Stimulated activated CD8-positive, alpha-beta memory T cell treated with anti-CD3 and anti-CD28 coated beads, Interleukin-15, amount 100 ng/mL, for 1 hour (primary cell): ENCODE results near the gene WBP11.
"Not testable (repeated sequence)": the region's sequence is repeated elsewhere in the genome, so short reads cannot be mapped to it uniquely, and the experiment has no call there.

Experiments
- DNase-seq: peaks from one replicate; pipeline ENCODE4 v3.0.0-alpha.2; 2020; ENCODE audit warnings: low read depth

The WBP11 gene

DNA sequence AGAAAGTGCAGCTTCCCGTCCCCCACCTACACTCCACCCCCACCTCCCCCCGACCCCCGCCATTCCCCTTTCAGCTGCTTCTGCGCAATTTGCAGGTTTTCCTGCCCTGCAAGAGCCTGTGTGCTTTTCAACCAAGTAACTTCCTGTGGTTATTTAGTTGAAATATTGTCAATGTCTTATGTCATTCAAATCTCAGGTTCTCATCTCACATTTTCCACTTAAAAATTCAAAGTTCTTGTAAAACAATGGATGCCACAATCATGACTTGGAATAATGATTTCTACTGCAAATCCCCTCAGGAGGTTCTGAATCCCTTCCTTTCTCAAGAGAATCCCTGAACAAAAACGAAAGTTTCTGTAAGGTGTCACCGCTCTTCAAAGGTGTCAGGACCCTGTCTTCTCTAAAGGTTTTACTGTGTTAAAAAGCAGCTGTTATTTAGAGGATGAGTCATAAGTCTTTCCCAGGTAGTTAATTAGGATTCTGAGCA lies 31.6 kb downstream of the WBP11 start:
- DNase-seq: peak; percentile 4

DNA sequence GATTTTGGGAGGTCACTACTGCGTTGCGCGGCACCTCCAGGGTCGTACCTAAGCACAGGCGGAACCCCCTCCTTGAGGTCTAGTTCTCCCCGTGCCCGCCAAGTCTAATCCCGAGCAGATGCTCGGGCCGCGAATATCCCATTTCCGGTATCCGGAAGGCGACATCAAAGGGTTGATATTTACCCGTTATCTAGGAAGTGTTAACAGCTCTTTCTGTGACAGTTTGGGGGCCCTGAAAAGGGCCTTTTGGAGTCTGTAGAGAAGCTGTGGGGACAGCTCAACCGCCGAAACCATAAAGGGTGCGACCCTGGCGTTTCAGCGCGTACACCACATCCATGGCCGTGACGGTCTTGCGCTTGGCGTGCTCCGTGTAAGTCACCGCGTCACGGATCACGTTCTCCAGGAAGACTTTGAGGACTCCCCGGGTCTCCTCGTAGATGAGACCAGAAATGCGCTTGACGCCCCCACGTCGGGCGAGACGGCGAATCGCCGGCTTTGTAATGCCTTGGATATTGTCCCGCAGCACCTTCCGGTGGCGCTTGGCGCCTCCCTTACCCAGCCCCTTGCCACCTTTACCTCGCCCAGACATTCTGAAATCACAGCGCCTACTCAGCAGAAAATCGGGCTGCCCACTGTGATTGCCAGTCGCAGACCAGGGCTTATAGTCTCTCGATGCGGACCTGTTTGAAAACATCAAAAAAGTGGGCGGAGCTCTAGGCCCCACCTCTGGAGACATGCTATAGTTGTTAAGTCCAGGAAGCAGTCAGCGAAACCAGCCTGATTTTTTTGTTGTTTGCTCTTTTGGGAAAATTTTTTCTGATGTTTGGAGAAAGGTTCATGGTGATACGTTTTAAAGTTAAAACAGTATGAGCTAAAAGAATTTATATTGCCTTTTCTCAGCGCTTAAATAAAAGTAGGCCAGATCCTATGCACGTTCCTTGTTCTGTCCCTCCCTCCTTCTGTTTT lies 32.5 kb downstream of the WBP11 start:
- DNase-seq: peak; percentile 96

DNA sequence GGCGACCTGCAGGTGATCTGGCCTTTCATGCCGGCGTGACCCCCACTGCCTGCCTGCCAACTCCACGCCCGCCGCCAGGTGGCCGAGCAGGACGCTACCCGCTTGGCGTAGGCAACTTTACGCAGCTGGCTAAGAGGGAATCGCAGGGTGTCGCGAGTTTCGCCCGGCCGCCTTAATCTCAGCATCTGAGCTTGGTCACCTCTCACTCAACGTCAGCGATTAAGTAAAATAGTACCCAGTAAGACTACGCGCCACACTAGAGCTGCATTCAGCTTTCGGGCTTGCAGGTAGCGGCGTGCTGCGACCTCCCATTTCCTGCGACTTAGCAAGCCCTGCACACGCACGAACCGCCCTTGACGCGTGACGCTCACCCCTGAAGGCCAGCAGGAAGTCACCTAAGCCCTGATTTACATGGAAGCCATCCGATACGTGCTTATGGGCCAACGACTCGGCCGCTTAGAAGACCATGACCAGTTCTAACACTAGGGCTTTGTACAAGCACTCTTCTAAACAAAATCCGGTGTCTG lies 33.2 kb downstream of the WBP11 start:
- peak; percentile 74 for DNase-seq

DNA sequence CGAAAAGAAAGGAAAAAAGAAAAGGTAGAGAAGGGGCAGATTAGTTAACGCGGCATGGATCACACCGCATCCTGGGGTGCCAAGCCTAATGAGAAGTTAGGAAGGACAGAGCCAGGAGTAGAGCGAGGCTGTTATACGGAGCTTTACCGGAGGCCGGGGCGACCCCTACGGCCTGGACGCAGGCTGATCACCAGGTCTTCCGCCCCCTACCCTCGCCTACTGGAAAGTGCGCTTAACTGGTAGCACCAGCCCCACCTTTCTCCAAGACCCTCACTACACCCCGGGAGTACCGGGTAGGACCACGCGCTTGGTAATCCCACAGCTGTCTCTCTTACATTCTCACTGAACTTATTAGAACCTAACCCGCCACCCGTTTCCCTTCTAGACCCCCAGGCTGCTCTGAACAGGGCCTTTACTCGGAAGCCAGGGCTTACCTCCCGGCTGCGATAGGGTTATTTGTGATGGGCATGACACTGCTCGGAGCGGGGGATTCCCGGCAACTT lies 33.8 kb downstream of the WBP11 start:
- DNase-seq: no peak

DNA sequence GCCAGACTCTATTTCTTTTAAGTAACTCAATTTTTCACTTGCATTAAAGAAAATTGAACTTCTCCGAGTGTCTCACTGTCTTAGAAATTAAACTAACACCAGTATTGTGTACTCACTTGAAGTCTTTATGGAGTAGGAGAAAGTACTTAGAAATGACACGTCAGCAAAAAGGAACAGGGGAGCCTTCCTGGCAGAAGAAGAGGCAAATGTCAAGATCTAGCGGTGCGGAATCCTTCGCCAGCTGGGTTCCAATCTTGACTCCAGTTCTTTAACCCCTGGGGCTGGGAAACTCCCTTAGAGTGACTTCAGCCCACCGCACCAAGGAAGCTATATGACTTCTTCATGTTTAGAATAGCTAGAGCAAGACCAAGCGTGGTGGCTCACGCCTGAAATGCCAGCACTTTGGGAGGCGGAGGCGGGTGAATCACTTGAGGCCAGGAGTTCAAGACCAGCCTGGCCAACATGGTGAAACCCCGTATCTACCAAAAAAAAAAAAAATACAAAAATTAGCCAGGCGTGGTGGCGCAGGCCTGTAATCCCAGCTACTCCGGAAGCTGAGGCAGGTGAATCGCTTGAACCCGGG lies 34.4 kb downstream of the WBP11 start:
- DNase-seq: peak; percentile 2

DNA sequence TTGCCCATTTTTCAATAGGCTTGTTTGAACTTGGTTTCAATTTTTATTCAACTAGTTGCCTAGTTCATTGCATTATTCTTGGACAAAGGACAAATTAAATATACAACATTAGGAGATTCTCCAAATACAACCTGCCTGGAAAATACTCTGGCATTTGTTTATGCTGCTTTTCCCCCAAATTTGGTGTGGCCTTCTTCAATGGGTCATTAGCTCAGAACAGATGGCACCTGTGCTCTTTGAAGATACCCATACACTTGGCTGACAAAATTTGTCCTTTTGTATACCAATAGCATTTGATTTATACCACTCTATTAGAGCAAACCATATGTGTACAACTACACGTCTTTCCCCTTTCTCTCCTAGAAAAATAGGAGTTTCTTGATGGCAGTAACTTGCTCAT lies 35.7 kb downstream of the WBP11 start:
- no peak for DNase-seq

DNA sequence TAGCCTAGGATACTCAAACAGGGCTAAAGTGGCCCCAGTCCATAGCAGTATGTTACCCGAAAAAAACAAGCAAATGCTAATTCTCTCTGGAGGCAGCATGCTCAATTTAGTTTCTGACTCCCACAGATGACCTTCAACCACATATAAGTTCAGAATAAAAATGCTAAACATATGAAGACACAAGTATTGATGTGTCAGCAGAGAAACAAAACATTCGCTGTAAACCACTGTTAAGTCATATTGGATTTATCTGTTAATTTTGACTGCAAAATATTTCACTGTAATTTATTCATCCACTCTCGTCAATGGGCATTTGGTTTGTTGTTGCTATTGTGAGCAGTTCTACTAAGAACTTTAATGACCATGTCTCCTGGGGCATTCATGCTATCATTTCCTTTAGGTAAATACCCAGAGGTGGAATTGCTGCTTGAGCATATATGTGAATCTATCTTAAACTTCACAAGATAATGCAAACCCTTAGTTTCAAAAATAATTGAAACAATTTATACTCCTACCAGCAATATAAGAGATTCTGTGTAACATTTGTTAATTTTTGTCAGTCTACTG lies 36.5 kb downstream of the WBP11 start:
- DNase-seq: no peak

DNA sequence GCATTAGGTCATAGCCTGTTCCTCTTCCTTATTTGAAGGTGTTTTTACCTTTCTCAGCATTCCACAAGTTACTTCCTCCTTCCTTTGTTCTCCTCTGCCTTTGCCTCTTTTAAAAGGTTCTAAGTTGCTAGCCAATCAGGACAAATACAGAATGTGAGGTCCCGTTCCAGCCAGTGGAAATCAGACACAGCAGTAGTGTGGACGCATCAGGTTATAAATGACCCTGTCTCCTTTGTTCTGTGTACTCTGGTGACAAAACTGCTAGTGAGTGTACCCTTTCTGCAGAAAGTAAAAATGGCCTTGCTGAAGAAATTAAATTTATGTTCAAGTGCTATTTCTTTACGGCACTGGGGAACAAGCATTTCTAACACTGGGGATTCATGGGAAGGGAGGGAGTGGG lies 37.3 kb downstream of the WBP11 start:
- not testable (repeated sequence) for DNase-seq

DNA sequence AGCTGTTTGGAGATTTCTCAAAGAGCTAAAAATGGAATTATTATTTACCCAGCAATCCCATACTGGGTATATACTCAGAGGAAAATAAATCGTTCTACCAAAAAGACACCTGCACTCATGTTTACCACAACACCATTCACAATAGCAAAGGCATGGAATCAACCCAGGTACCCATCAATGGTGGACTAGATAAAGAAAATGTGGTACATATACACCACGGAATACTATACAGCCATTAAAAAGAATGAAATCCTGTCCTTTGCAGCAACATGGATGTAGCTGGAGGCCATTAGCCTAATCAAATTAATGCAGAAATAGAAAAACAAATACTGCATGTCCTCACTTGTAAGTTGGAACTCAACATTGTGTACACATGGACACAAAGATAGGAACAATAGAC lies 37.9 kb downstream of the WBP11 start:
- DNase-seq: no peak

DNA sequence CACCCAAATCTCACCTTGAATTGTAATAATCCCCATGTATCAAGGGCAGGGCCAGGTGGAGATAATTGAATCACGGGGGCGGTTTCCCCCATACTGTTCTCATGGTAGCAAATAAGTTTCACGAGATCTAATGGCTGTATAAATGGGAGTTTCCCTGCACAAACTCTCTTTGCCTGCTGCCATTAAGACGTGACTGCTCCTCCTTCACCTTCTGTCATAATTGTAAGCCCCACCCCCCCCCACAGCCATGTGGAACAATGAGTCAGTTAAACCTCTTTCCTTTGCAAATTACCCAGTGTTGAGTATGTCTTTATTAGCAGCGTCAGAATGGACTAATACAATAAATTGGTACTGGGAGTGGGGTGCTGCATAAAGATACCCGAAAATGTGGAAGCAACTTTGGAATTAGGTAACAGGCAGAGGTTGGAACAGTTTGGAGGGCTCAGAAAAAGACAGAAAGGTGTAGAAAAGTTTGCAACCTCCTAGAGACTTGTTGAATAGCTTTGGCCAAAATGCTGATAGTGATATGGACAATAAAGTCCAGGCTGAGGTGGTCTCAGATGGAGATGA lies 43.5 kb downstream of the WBP11 start:
- not testable (repeated sequence) for DNase-seq

DNA sequence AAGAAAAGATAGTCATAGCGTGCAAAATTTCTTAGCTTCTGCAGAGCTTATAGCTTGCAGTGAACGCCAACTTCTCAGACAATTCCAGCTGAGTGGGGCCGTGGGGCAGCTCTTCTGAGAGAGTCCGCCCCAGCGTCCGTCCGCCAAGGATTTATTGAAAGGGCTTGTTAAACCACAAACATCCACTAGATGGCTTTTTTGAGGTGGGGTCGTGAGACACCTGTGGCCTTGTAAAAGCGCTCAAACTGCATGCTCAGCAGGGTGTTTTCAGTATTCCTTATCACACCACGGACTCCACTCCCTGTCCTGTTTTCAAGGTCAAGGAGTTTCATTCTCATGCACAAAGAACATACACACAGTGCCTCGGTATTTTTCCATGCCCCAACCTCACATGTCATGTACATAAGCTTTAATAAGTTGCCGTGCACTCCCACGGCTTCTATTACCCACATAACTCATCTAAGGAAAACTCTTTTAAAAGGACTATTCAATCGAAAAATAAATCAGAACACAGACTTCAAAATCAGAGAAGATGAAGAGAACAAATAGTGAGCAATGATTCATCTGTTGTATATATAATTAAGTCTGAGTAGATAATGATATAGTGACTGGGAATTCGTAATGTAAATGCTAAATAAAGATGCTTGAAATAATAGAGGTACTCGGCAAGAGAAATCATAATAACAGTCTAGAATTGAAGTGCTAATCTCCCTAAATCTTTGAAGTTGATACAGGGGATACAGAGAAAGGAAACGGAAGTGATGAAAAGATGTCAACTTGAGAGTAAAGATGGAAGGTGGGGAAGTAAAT lies 46.7 kb downstream of the WBP11 start:
- no peak for DNase-seq

DNA sequence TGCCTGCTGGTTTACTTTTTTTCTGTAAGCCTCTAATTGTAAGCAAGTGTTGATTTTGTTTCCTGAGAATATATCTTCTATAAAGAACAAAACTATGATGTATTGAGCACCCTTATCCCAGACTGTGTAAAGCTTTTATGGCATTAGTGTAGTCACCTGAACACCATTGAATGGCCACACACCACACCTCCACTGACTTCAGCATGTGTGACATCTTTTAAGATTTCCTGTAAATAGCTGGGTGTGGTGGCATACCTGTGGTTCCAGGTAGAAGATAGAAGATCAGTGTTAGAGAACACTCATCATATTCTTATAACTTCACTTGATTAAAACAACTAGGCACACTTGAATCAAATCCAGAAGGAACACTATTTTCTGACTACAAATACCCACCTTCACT lies 51.3 kb downstream of the WBP11 start:
- DNase-seq: no peak

DNA sequence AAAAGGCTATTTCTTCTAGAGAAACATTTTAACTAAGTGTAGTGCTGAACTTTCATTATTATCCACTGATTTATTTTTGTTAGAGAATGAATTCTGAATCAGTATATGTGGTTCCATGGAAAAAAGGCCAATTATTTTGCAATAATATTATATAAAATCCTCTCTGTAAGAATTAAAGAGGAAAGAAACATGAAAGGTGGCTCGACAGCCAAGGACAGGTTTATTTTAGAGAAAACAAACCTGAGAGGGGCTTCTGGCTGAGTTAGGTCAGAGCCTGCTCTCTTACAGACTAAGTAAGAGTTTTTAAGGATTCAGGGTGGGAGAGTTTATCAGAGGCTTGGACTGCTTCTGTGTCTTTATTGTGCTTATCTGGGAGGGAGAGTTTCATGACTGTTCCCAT lies 60.2 kb downstream of the WBP11 start:
- no peak for DNase-seq

DNA sequence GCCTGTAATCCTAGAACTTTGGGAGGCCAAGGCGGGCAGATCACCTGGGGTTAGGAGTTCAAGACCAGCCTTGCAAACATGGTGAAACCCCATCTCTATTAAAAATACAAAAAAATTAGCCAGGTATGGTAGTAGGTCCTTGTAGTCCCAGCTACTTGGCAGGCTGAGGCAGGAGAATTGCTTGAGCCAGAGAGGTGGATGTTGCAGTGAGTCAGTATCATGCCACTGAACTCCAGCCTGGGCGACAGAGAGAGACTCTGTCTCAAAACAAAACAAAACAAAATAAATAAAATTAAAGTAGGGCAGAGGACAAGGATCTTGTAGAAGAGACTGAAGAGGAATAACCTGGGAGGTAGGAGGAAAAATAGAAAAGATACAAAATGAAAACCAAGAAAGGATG lies 61.3 kb downstream of the WBP11 start:
- DNase-seq: no peak

DNA sequence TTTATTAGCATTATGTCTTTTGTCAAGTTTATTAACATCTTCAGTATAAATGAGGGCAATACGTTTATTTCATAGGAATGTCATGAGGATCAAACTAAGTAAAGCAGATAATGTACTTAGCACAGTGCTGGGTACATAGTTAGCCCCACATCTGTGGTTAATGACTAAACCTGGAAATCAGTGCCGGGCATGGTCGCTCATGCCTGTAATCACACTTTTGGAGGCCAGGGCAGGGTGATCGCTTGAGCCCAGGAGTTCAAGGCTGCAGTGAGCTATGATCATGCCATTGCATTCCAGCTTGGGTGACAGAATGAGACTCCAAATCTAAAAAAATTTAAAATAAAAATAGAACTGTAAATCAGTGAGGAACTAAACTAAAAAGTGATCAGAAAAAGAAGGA lies 62.1 kb downstream of the WBP11 start:
- no peak for DNase-seq

DNA sequence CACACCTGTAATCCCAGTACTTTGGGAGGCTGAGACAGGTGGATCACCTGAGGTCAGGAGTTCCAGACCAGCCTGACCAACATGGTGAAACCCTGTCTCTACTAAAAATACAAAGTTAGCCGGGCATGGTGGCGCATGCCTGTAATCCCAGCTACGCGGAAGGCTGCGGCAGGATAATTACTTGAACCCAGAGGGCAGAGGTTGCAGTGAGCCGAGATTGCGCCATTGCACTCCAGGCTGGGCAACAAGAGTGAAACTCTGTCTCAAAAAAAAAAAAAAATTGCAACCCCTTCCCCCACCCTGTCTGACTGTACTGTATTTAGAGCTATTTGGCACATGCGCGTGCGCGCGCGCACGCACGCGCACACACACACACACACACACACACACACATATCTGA lies 66.8 kb downstream of the WBP11 start:
- not testable (repeated sequence) for DNase-seq
